ENCODE measurements around the gene OPRM1. TPM values are rescaled to one million over a fixed set of nuclear protein-coding genes. Genes with fewer than 3 reads are reported as not detected.

The OPRM1 gene
- total RNA-seq, 1 experiment from 2014 or later: not detected

GRCh38 chr6:154274168-154274567 is 235.1 kb downstream of the OPRM1 start:
- Mint-ChIP-seq H3K9me3 (ENCODE audit: unreplicated experiment) (no peaks in the 10 kb centered on the region), H3K27me3 (ENCODE audit: insufficient read depth, unreplicated experiment) (no peaks in the 10 kb centered on the region), H3K36me3 (ENCODE audit: insufficient read depth, unreplicated experiment) (no peaks in the 10 kb centered on the region), H3K27ac (ENCODE audit: low read depth, unreplicated experiment) (no peak overlapping the region), H3K4me3 (ENCODE audit: unreplicated experiment) (no peak overlapping the region), H3K4me1 (ENCODE audit: insufficient read depth, unreplicated experiment) (peaks cover 6% of the 10 kb centered on the region)
- POLR2A ChIA-PET: no interaction called here
- BruUV-seq (replicated peaks): no TSS peak
- intact Hi-C loops (cut with micrococcal nuclease): loop anchor here (10.0 kb wide), 1 partner anchor 401 kb away; no protein-coding TSS in a partner anchor
- no peak for TF ChIP-seq CTCF (IDR thresholded peaks at IDR 0.05; ENCODE audit: unreplicated experiment)
- CTCF ChIA-PET: interaction anchor here (0.7 to 8.4 kb wide), 7 partner anchors 19 to 218 kb away, joined by 3 to 160 read pairs (median 6); no protein-coding TSS in a partner anchor
- no peak for DNase-seq (ENCODE audit: unreplicated experiment)

DNA sequence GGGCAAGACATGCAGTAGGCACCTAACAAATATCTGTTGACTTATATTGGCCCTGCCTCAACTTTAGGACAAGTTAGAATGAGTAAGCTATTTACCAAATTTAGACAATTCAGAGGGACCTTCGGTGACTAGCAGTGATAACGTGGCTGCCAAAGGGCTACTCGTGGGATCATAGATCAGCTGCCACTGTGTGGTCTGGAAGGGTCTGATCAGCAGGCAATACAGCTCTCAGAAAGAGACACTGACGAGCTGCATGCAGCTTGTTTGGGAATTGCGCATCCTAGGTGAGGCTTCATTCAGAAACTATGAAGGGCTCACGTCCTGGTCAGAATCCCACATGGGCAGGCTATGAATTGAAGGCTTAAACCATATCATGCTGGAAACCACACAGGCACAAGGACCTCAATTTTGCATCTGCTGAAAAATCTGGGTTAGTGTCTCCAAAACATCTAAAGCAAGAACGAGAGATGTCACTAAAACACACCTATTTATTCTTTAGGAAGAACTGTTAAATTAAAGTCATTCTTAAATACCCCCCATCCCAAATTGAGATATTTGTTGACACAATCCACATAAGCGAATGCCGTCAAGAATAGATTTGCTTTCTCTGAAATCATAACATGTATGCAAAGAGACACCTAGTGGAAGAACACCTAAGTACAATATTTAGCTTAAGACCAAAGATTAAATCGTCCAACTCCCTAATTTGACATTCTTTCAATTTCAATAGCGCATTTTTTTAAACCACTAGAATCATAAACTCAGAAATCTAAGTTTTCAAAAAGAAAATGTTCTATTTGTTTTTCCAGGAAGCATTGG is 238.0 kb downstream of the OPRM1 start:
- Mint-ChIP-seq H3K4me1 (ENCODE audit: insufficient read depth, unreplicated experiment) (peaks cover 6% of the 10 kb centered on the region), H3K27me3 (ENCODE audit: insufficient read depth, unreplicated experiment) (no peaks in the 10 kb centered on the region), H3K9me3 (ENCODE audit: unreplicated experiment) (no peaks in the 10 kb centered on the region), H3K4me3 (ENCODE audit: unreplicated experiment) (peak overlapping the region; percentile 44), H3K36me3 (ENCODE audit: insufficient read depth, unreplicated experiment) (no peaks in the 10 kb centered on the region), H3K27ac (ENCODE audit: low read depth, unreplicated experiment) (no peak overlapping the region)
- ChIA-PET CTCF (interaction anchor here (0.6 to 8.4 kb wide), 21 partner anchors 8 to 293 kb away, joined by 3 to 160 read pairs (median 4); no protein-coding TSS in a partner anchor), POLR2A (interaction anchor here (0.7 to 2.1 kb wide), 3 partner anchors 119 to 124 kb away, joined by 3 to 8 read pairs (median 6); no protein-coding TSS in a partner anchor)
- peak; percentile 40 for TF ChIP-seq CTCF (IDR thresholded peaks at IDR 0.05; ENCODE audit: unreplicated experiment)
- BruUV-seq (replicated peaks): no TSS peak
- intact Hi-C loops (cut with micrococcal nuclease): loop anchor here (1.0 to 10.0 kb wide), 4 partner anchors 123 to 1045 kb away; no protein-coding TSS in a partner anchor
- DNase-seq (ENCODE audit: unreplicated experiment): peak; percentile 56

DNA sequence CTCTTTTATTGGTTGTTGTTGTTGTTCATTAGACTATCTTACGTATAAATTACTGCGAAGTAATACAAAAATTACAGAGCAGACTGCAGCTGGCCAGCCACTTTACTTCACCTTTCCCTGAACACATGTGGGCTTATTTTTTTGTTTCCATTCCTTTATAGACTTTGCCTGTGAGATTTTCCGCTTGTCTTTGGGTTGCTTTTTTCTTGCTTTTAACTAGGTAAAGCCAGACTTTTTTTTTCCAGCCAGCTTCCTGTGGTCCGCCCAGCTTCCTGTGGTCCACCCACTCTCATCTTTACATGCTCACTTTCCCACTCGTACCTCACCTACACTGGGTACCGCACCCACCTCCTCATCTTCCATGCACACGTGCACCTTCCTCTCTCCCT is 238.6 kb downstream of the OPRM1 start:
- Mint-ChIP-seq H3K27ac (ENCODE audit: low read depth, unreplicated experiment) (no peak overlapping the region), H3K27me3 (ENCODE audit: insufficient read depth, unreplicated experiment) (no peaks in the 10 kb centered on the region), H3K36me3 (ENCODE audit: insufficient read depth, unreplicated experiment) (no peaks in the 10 kb centered on the region), H3K9me3 (ENCODE audit: unreplicated experiment) (no peaks in the 10 kb centered on the region), H3K4me3 (ENCODE audit: unreplicated experiment) (peak overlapping the region; percentile 44), H3K4me1 (ENCODE audit: insufficient read depth, unreplicated experiment) (peaks cover 6% of the 10 kb centered on the region)
- BruUV-seq (replicated peaks): no TSS peak
- TF ChIP-seq CTCF (IDR thresholded peaks at IDR 0.05; ENCODE audit: unreplicated experiment): no peak
- POLR2A ChIA-PET: interaction anchor here (0.6 to 2.1 kb wide), 4 partner anchors 33 to 125 kb away, joined by 3 to 8 read pairs (median 4); no protein-coding TSS in a partner anchor
- DNase-seq (ENCODE audit: unreplicated experiment): no peak
- CTCF ChIA-PET: interaction anchor here (0.5 to 8.4 kb wide), 14 partner anchors 7 to 378 kb away, joined by 3 to 160 read pairs (median 5); no protein-coding TSS in a partner anchor
- intact Hi-C loops (cut with micrococcal nuclease): loop anchor here (1.0 to 10.0 kb wide), 4 partner anchors 123 to 1045 kb away; no protein-coding TSS in a partner anchor

- Mint-ChIP-seq H3K36me3 (ENCODE audit: insufficient read depth, unreplicated experiment) (no peaks in the 10 kb centered on the region), H3K27me3 (ENCODE audit: insufficient read depth, unreplicated experiment) (no peaks in the 10 kb centered on the region), H3K4me3 (ENCODE audit: unreplicated experiment) (no peak overlapping the region), H3K9me3 (ENCODE audit: unreplicated experiment) (no peaks in the 10 kb centered on the region), H3K4me1 (ENCODE audit: insufficient read depth, unreplicated experiment) (peaks cover 6% of the 10 kb centered on the region), H3K27ac (ENCODE audit: low read depth, unreplicated experiment) (no peak overlapping the region)
- ChIA-PET POLR2A (no interaction called here), CTCF (interaction anchor here (0.6 to 1.8 kb wide), 3 partner anchors 12 to 608 kb away, joined by 4 read pairs; no protein-coding TSS in a partner anchor)
- BruUV-seq (replicated peaks): no TSS peak
- intact Hi-C loops (cut with micrococcal nuclease): no loop called here
- TF ChIP-seq CTCF (IDR thresholded peaks at IDR 0.05; ENCODE audit: unreplicated experiment): no peak
- DNase-seq (ENCODE audit: unreplicated experiment): no peak
Measured at GRCh38 chr6:154280521-154280920, 241.5 kb downstream of the OPRM1 start.
